ENCODE measurements around the gene TPGS1.

The TPGS1 gene

GRCh38 chr19:543910-544608, 36.8 kb downstream of the TPGS1 start, which contains the start of gene GZMM:
GZMM (plus strand) TSS chr19:544053; CDS start chr19:544072, 19 bp downstream.
- H3K4me3 ChIP-seq (ENCODE audit: control insufficient read depth, low read depth, low read length), result no peak within 1 kb of the TSS
- no peak for TF ChIP-seq CTCF (conservative IDR thresholded peaks at IDR 0.05; ENCODE audit: control insufficient read depth, insufficient read depth, low read depth, low read length)
- DNase-seq (ENCODE audit: low read depth), result no peak

GRCh38 chr19:547117-547516, 39.8 kb downstream of the TPGS1 start:
- no peak overlapping the region for H3K4me3 ChIP-seq (ENCODE audit: control insufficient read depth, low read depth, low read length)
- DNase-seq (ENCODE audit: low read depth), result no peak
- no peak for TF ChIP-seq CTCF (conservative IDR thresholded peaks at IDR 0.05; ENCODE audit: control insufficient read depth, insufficient read depth, low read depth, low read length)

- DNase-seq (ENCODE audit: low read depth), result no peak
- no peak for TF ChIP-seq CTCF (conservative IDR thresholded peaks at IDR 0.05; ENCODE audit: control insufficient read depth, insufficient read depth, low read depth, low read length)
- no peak overlapping the region for H3K4me3 ChIP-seq (ENCODE audit: control insufficient read depth, low read depth, low read length)
These were observed 40.8 kb downstream of the TPGS1 start for GRCh38 chr19:547836-548720.

GRCh38 chr19:548886-549830, 41.9 kb downstream of the TPGS1 start:
- DNase-seq (ENCODE audit: low read depth), result no peak
- no peak overlapping the region for H3K4me3 ChIP-seq (ENCODE audit: control insufficient read depth, low read depth, low read length)
- TF ChIP-seq CTCF (conservative IDR thresholded peaks at IDR 0.05; ENCODE audit: control insufficient read depth, insufficient read depth, low read depth, low read length), result no peak

- no peak for DNase-seq (ENCODE audit: low read depth)
- no peak for TF ChIP-seq CTCF (conservative IDR thresholded peaks at IDR 0.05; ENCODE audit: control insufficient read depth, insufficient read depth, low read depth, low read length)
- no peak overlapping the region for H3K4me3 ChIP-seq (ENCODE audit: control insufficient read depth, low read depth, low read length)
These were observed 47.5 kb downstream of the TPGS1 start for GRCh38 chr19:554817-555216.

- no peak for DNase-seq (ENCODE audit: low read depth)
- no peak for TF ChIP-seq CTCF (conservative IDR thresholded peaks at IDR 0.05; ENCODE audit: control insufficient read depth, insufficient read depth, low read depth, low read length)
These were observed 48.1 kb downstream of the TPGS1 start for GRCh38 chr19:555474-555808.

More at GRCh38 chr19:555474-555808, 48.1 kb downstream of the TPGS1 start:
- H3K4me3 ChIP-seq (ENCODE audit: control insufficient read depth, low read depth, low read length), result no peak overlapping the region
